ENCODE data around the gene DR1. TPM values are rescaled to one million over a fixed set of nuclear protein-coding genes. Genes with fewer than 3 reads are reported as not detected.
A peak's percentile ranks its signal among the peaks of the same experiment; 100 is the strongest.

Gene DR1
- total and polyA plus RNA-seq, 3 donors from 2014 or later = 56.0 to 133 (median 62.1) TPM

GRCh38 chr1:93322349-93322748 is 23.4 kb upstream of the DR1 start:
- TF ChIP-seq POLR2A (IDR thresholded peaks at IDR 0.05) = no peak
- TF ChIP-seq, protein P1, sequence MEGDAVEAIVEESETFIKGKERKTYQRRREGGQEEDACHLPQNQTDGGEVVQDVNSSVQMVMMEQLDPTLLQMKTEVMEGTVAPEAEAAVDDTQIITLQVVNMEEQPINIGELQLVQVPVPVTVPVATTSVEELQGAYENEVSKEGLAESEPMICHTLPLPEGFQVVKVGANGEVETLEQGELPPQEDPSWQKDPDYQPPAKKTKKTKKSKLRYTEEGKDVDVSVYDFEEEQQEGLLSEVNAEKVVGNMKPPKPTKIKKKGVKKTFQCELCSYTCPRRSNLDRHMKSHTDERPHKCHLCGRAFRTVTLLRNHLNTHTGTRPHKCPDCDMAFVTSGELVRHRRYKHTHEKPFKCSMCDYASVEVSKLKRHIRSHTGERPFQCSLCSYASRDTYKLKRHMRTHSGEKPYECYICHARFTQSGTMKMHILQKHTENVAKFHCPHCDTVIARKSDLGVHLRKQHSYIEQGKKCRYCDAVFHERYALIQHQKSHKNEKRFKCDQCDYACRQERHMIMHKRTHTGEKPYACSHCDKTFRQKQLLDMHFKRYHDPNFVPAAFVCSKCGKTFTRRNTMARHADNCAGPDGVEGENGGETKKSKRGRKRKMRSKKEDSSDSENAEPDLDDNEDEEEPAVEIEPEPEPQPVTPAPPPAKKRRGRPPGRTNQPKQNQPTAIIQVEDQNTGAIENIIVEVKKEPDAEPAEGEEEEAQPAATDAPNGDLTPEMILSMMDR (IDR thresholded peaks at IDR 0.05) = no peak
- Histone ChIP-seq H3K36me3 (ENCODE audit: low read depth, missing control alignments) (no peaks in the 10 kb centered on the region), H3K4me3 (no peak overlapping the region), H3K27me3 (no peaks in the 10 kb centered on the region), H3K9me3 (no peaks in the 10 kb centered on the region), H3K27ac (no peak overlapping the region), H3K4me1 (peaks cover 14% of the 10 kb centered on the region)
- WGBS, 2 donors = 86 to 98% methylated on average over 3 of the region's 3 CpGs
- intact Hi-C loops (cut with DNase I; ENCODE audit: low total_unique reads) = no loop called here
- no peak for DNase-seq

GRCh38 chr1:93323185-93323820 is 22.4 kb upstream of the DR1 start:
- TF ChIP-seq, protein P1 (IDR thresholded peaks at IDR 0.05) = no peak
- no peak for TF ChIP-seq POLR2A (IDR thresholded peaks at IDR 0.05)
- Histone ChIP-seq H3K9me3 (no peaks in the 10 kb centered on the region), H3K4me1 (peaks cover 15% of the 10 kb centered on the region), H3K4me3 (no peak overlapping the region), H3K36me3 (ENCODE audit: low read depth, missing control alignments) (no peaks in the 10 kb centered on the region), H3K27me3 (no peaks in the 10 kb centered on the region), H3K27ac (peak overlapping the region; percentile 55 to 66)
- DNase-seq = no peak
- intact Hi-C loops (cut with DNase I; ENCODE audit: low total_unique reads) = no loop called here
- 55 to 72% methylated on average over 3 of the region's 3 CpGs for WGBS, 2 donors

GRCh38 chr1:93324486-93325464 is 20.9 kb upstream of the DR1 start:
- no peaks in the 10 kb centered on the region for H3K36me3 ChIP-seq (ENCODE audit: low read depth, missing control alignments)
- H3K4me1 ChIP-seq = peaks cover 18% of the 10 kb centered on the region
- no peaks in the 10 kb centered on the region for H3K9me3 ChIP-seq
- DNase-seq = no peak
- intact Hi-C loops (cut with DNase I; ENCODE audit: low total_unique reads) = no loop called here
- TF ChIP-seq, protein P1 (IDR thresholded peaks at IDR 0.05) = no peak
- no peak for TF ChIP-seq POLR2A (IDR thresholded peaks at IDR 0.05)
- no peak overlapping the region for H3K4me3 ChIP-seq
- 73 to 75% methylated on average over 8 of the region's 8 CpGs for WGBS, 2 donors
- no peak overlapping the region for H3K27ac ChIP-seq
- no peaks in the 10 kb centered on the region for H3K27me3 ChIP-seq

GRCh38 chr1:93328809-93329760 is 16.6 kb upstream of the DR1 start:
- TF ChIP-seq, protein P1 (IDR thresholded peaks at IDR 0.05) = no peak
- no peak for TF ChIP-seq POLR2A (IDR thresholded peaks at IDR 0.05)
- intact Hi-C loops (cut with DNase I; ENCODE audit: low total_unique reads) = no loop called here
- DNase-seq = no peak
- H3K36me3 ChIP-seq (ENCODE audit: low read depth, missing control alignments) = no peaks in the 10 kb centered on the region
- no peak overlapping the region for H3K4me3 ChIP-seq
- H3K27me3 ChIP-seq = no peaks in the 10 kb centered on the region
- WGBS, 2 donors = 72% methylated on average over 3 of the region's 3 CpGs
- H3K9me3 ChIP-seq = no peaks in the 10 kb centered on the region
- no peak overlapping the region for H3K27ac ChIP-seq
- peaks cover 4% of the 10 kb centered on the region for H3K4me1 ChIP-seq

All from testis (tissue), 3 donors.